ENCODE measurements around the gene TTLL11.
A peak's percentile ranks its signal among the peaks of the same experiment; 100 is the strongest.
"Not testable (repeated sequence)": the region's sequence is repeated elsewhere in the genome, so short reads cannot be mapped to it uniquely, and the experiment has no call there.

Gene TTLL11

GRCh38 chr9:122125509-122126330 is 32.6 kb upstream of the TTLL11 start:
- no peak for DNase-seq

DNA sequence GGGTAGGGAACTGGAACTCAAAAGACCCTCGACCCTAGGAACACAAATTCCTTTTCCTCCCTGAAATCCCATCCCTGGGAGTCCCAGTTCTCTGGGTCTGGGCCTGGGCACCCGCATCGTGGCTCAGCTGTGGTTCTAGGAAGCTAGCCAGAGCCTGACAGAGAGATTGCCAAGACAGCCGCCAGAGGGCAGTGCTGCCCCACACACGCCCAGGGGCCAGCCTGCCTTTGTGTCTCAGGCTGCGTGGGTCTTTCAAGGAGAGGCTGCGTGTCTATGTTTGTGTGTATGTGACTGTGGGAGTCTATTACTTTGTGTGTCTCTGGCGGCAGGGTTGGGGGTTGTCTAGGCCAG is 32.0 kb upstream of the TTLL11 start:
- DNase-seq = peak; percentile 74

DNA sequence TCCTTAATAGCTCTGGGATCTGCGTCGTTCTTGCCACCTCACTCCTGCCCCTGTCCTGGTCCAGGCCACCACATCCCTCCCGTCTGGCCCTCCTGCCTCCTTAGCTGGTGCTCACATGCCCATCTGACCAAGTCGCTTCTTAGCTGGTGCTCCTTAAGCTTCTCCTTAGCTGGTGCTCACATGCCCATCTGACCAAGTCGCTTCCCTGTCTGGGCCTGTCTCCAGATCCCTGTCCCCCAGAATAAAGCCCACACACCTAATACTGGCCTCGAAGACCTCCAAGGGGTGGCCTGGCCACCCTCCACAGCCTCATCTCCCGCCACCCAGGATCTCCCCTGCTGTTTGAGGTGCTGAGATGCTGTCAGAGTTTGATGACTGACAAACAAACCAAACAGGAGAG is 31.4 kb upstream of the TTLL11 start:
- no peak for DNase-seq

GRCh38 chr9:122124048-122124447 is 30.9 kb upstream of the TTLL11 start:
- DNase-seq = no peak

DNA sequence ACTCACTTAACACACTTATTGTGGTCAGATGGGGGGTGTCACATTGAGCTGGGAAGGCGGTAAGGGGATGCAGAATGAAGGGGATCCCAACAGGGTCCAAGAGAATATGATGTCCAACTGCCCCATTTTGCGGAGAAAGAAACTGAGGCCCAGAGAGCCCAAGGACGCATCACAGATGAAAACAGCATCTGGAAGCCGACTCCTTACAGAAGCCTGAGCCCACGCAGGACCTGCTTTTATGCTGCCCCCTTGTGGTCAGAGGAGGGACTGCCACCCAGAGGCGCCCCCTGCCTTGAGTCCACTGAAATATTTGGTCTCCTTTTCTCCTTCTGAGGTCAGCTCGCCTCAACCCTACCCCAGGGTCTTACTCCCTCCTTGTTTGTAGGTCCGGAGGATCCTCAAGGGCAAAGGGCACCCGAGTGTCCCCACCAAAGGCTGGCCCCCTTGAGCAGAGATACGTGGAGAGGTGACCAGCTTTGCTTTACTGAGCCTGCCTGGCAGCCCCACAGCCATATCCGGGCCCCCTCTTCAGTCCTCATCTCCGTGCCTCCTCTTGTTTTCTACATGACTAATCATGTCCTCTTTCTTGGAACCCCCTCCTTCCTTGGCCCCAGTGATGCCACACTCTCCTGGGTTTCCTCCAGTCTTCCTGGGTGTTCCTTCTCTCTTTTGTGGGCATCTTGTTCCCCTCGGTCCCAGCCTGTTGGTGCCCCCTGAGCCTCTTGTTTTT is 30.0 kb upstream of the TTLL11 start:
- DNase-seq = peak; percentile 68

GRCh38 chr9:122122468-122122867 is 29.4 kb upstream of the TTLL11 start:
- DNase-seq = no peak

DNA sequence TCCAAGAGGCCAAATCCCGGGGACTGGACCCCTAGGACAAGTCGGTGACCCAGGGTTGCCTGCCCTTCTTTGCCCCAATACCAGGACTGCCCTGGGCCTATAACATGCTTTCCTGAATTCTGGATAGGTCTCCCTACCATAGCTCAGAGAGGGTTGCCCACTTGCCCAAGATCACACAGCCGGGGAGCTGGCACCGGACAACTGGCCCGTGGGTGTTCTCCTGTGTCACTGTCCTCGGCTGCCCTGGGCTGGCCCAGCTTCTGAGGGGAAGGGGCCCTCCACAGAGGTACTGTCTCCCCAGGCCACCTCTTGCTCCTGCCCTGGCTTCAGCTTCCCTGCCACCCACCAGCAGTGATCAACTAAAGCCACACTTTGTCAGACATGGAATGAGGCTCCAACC is 28.8 kb upstream of the TTLL11 start:
- DNase-seq = no peak

DNA sequence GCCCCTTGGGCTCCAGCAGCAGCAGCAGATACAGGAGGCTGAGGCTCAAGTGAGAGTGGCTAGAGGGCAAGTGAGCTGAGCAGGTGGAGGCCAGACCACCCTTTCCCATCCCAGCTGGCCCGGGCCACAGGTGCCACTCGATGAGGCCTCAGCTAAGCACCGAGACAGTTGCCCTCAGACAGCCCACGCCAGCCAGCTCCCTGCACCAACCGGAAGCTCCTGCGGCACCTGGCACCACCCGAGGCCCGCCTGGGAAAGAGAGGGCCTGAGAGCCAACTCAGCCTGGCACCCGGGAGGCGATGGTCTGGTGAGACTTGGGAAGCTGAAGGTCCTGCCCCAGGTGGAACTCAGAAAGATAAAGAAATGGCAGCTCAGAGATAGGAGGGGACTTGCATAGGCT is 28.3 kb upstream of the TTLL11 start:
- DNase-seq = no peak

DNA sequence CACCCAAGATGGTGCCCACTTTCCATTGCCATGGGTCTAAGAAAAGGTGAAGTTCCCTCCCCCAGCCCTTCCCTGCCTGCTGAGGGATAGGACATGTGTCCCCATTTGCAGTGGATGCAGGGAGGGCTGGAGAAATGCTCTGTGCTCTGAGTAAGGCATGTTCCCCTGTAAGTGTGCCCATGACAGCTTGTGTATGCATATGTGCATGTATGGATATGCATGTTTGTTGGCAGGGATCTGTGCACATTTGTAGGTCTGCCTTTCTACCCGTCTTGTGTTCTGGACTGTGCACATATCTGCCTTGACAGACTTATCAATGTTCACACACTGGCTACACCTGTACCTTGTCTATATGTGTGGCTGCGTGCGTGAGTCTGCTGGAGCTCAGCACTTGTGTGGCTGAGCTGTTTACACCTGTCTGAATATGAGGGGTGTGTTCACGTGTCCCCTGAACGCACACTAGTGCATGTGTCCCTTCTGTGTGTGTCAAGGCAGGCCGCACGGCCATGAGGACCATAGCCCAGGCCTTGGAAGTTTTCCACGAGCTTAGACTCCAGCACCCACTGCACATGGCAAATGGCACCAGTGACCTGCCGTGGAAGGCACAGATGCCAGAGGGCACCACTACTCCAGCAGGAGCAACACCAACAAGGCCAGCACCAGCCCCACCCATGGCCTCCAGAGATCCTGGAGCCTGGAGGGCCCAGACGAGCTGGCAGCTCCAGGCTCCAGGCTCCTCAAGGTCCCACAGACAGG is 27.4 kb upstream of the TTLL11 start:
- DNase-seq = no peak

DNA sequence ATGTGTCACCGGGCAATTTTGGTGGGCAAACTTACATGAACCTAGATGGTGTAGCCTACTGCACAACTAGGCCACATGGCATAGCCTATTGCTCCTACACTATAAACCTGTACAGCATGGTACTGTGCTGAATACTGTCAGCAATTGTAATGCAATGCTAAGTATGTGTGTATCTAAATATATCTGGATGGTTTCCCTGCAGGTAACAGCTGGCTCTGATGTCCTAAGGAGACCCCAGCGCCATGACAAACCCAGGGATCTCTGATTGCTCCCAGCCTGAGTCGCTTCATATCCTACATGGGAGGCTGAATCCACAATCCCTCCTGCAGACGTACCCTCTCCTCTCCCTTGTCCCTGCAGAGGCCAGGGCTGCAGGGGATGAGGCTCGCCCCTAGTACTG is 26.6 kb upstream of the TTLL11 start:
- no peak for DNase-seq

GRCh38 chr9:122119166-122119521 is 26.0 kb upstream of the TTLL11 start:
- DNase-seq = no peak

GRCh38 chr9:122118343-122119165 is 25.4 kb upstream of the TTLL11 start:
- DNase-seq = no peak

GRCh38 chr9:122117241-122117640 is 24.1 kb upstream of the TTLL11 start:
- not testable (repeated sequence) for DNase-seq

DNA sequence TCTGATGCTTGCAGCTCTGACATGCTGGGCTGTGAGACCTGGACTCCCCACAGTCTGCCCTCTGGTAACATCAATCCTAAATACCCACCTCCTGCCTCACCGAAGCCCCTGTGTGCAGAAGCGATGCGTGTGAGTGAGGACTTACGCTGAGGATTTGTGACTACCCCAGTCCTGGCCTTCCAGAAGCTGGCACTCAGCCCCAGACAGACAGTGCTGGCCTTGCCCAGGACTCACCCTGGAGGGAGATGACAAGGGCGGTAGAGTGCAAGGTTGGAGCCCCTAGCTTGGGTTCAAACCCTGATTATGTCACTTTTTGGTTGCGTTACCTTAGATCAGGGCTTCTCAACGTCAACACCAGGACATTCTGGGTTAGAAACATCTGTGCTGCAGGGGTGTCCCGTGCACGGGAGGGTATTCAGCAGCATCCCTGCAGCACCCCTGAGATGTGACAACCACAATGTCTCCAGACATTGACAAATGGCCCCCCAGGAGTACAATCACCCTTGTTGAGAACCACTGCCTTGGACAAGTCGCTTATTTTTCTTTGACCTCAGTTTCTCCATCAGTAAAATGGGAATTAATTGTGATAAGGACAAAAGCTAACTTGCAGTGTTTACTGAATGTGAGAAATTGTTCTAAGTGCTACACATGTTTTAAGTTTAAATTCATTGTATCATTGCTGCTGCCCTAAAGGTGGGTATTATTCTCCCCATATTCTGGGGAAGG is 23.5 kb upstream of the TTLL11 start:
- no peak for DNase-seq

DNA sequence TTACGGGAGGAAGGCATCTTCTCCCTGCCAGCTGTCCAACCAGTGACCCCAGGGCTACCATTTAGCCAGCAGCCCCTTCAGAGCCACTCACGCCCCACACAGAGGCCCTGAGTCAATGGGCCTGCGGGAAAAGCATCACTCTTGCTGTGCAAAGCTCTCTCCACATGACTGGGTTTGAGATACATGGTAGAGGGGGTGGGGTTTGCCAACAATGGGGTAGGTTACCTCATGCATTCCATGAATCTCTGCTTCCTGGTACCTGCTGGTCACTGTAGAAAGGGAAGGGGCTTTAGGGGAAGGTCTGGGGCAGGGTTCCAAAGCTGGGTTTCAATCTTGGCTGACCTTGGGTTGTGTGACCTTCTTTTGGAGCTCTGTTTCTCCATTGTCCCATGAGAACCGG is 22.9 kb upstream of the TTLL11 start:
- DNase-seq = no peak

GRCh38 chr9:122115176-122116035 is 22.3 kb upstream of the TTLL11 start:
- no peak for DNase-seq

DNA sequence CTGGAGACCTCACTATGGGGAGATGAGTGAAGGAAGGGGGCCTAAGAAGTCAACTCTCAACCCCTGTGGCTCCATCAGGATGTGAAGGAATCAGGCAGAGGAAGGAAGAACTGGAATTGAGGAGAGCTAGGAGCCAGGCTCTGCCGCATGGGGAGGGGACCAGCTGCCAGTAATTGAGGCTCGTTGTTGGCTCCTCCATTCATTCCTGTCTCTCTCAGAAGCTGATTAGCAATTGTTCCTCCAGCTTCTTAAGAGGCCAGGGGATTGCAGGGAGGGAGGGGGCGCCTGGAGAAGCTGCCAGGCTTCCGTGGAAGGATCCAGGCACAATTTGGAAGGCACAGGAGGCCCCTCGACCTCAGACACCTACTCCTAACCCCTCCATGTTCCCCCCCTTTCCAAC is 20.5 kb upstream of the TTLL11 start:
- no peak for DNase-seq

DNA sequence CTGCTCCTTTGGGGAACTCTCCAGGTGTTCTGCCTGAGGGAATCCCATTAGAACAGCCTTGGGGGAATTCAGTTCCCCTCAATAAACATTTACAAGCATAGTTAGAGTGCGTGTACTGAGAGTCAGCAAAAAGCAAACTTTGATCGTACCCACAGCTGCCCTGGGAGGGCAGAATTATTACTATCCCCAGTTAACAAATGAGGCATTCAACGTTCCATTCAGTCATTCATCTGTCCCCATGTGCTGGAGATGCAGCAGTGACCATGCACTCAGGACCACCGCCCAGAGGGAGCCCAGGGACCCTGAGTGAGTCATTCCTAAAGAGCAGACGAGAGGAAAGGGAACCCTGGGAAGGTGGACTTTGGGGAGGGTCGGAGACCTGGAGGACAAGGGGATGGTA is 19.1 kb upstream of the TTLL11 start:
- no peak for DNase-seq

DNA sequence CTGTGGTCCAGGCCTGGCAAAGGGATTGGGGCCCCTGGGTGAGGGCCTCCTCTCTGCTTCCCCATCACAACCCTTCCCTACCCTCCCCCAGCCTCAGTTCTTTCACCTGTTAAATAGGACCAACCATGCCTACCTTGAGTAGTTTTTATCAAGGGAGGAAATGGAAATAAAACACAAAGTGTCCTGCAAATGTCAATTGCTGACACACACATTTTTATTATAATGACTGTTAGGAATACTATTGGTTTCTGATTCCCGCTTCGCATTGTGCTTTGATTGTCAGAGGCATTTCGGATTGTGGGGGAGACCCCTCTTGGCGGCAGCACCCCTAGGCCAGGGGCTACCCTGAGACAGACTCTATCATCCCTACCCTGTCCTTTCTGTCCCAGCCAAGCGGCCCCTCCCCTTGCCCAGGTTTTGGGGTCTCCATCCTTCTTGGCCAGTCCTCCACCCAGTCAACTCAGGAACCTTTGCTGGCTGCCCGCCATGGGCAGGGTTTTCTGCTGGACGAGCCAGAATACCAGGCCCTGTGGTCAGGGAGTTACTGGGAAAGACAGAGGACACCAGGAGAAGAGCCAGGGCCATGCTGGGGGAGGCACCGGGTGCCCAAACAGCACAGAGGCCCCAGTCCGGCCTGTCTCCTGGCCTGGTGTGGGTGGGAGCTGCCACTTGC is 18.4 kb upstream of the TTLL11 start:
- no peak for DNase-seq

- no peak for DNase-seq
These were observed 17.2 kb upstream of the TTLL11 start for GRCh38 chr9:122110100-122110833.

Measured in stimulated activated CD4-positive, alpha-beta T cell treated with anti-CD3 and anti-CD28 coated beads, Interleukin-1b, Interleukin-23, amount 100 ng/mL, for 48 hours (primary cell).